ENCODE data around the gene RBX1.

RBX1 gene

DNA sequence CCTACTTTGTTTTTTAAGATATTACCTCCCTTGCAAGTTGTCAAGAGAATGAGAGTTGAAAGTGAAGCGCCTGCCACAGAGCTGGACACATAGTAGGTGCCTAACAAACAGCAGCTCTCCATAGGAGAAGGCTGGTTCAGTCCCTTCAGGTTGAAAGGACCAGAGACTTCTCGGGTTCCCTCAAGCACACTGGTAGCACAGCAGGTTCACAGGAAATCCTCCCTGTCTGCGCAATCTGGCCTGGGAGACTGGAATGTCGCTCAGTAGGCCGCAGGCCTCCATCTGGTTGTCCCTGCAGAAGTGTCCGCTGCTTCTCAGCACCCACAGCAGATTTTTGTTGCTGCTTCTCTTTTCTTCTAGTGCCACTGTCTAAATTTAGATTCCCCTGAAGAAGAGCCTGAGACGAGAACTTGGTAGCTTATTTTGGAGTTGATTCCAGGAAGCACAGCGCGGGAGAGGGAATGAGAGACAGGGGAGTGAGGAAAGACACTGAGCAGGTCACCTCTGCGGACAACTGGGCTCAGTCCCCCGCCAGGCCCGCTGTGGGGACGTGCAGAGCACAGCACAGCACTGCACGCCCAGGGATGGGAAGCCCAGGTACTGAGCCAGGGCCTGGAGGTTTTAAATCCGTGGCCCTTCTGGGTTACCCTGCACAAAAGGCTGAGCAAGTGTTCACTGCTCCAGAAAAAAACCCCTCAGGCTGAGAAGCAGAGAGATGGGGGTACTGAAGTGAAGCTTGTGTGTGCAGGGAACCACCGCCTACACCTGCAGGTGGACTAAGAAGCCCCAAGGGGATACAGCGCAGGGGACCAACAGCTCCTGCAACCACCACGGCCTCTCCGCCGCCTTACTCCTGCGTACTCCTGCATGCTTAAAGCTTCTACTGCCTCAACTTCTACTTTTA is 31.6 kb downstream of the RBX1 start:
- FAIRE-seq (no peak), DNase-seq (ENCODE audit: insufficient read length, low spot score) (no peak)
- TF ChIP-seq, protein P1, sequence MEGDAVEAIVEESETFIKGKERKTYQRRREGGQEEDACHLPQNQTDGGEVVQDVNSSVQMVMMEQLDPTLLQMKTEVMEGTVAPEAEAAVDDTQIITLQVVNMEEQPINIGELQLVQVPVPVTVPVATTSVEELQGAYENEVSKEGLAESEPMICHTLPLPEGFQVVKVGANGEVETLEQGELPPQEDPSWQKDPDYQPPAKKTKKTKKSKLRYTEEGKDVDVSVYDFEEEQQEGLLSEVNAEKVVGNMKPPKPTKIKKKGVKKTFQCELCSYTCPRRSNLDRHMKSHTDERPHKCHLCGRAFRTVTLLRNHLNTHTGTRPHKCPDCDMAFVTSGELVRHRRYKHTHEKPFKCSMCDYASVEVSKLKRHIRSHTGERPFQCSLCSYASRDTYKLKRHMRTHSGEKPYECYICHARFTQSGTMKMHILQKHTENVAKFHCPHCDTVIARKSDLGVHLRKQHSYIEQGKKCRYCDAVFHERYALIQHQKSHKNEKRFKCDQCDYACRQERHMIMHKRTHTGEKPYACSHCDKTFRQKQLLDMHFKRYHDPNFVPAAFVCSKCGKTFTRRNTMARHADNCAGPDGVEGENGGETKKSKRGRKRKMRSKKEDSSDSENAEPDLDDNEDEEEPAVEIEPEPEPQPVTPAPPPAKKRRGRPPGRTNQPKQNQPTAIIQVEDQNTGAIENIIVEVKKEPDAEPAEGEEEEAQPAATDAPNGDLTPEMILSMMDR (IDR thresholded peaks at IDR 0.05; ENCODE audit: insufficient read depth, missing control alignments) = no peak

- TF ChIP-seq, protein P1 (IDR thresholded peaks at IDR 0.05; ENCODE audit: insufficient read depth, missing control alignments) = no peak
- DNase-seq (ENCODE audit: insufficient read length, low spot score) = no peak
- no peak for FAIRE-seq
These were observed 40.1 kb downstream of the RBX1 start for GRCh38 chr22:40991298-40991697.

GRCh38 chr22:40995821-40996220 is 44.6 kb downstream of the RBX1 start:
- no peak for DNase-seq (ENCODE audit: insufficient read length, low spot score)
- FAIRE-seq = no peak
- TF ChIP-seq, protein P1 (IDR thresholded peaks at IDR 0.05; ENCODE audit: insufficient read depth, missing control alignments) = no peak

- TF ChIP-seq, protein P1 (IDR thresholded peaks at IDR 0.05; ENCODE audit: insufficient read depth, missing control alignments) = no peak
- FAIRE-seq (no peak), DNase-seq (ENCODE audit: insufficient read length, low spot score) (no peak)
These were observed 46.3 kb downstream of the RBX1 start for GRCh38 chr22:40997520-40997919.

DNA sequence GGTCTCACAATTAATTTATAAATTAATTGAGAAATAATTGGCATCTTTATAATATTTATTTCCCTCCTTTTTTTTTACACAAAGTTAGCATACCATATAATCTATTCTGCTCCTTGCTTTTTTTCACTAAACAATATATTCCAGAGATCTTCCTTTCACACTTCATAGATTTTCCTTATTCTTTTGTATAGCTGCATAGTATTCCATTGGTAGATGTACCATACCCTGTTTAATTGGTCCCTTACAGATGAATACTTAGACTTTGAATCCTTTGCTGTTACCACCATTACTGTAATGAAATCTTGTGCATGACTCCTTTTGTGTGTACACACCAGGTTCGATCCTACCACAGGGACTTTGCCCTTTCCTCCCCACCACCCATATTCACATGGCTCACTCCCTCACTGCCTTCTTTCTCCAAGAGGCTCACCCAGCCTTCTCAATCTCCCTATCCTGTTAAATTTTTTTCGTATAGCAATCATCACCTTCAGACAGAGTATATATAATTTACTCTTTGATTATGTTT is 48.9 kb downstream of the RBX1 start:
- FAIRE-seq (no peak), DNase-seq (ENCODE audit: insufficient read length, low spot score) (no peak)
- TF ChIP-seq, protein P1 (IDR thresholded peaks at IDR 0.05; ENCODE audit: insufficient read depth, missing control alignments) = no peak

- DNase-seq (ENCODE audit: insufficient read length, low spot score) = no peak
- FAIRE-seq = no peak
- TF ChIP-seq, protein P1 (IDR thresholded peaks at IDR 0.05; ENCODE audit: insufficient read depth, missing control alignments) = no peak
These were observed 50.0 kb downstream of the RBX1 start for GRCh38 chr22:41000941-41001721.

Data from D721Med (cell line).